Umbilical cord (tissue), 2 donors: ENCODE measurements around the gene ADRA2A. TPM values are rescaled to one million over a fixed set of nuclear protein-coding genes. Genes with fewer than 3 reads are reported as not detected.

Experiments
- DNase-seq: peaks from one replicate; pipeline ENCODE4 v3.0.0-alpha.2; 2015; ENCODE audit warnings: low spot score
- total RNA-seq: library from RNA; depleted of rRNA; stranded (reverse); fragments of >200 nt; gene quantifications from one replicate; pipeline ENCODE4 v1.2.3, GENCODE V29; 2014; ENCODE audit warnings: low replicate concordance; ENCODE audit not compliant: insufficient read depth

The ADRA2A gene
- total RNA-seq = 0.24 TPM

GRCh38 chr10:111076682-111077478 is at the start of gene ADRA2A:
ADRA2A (plus strand) TSS chr10:111077029; CDS start chr10:111077997, 968 bp downstream.
- peak; percentile 70 for DNase-seq

- DNase-seq = no peak
Observed at GRCh38 chr10:111030042-111030750, 46.6 kb upstream of the ADRA2A start.

GRCh38 chr10:111034598-111035310 is 42.1 kb upstream of the ADRA2A start:
- DNase-seq = peak; percentile 0

- DNase-seq = no peak
Observed at GRCh38 chr10:111035542-111035941, 41.3 kb upstream of the ADRA2A start.

GRCh38 chr10:111037858-111038257 is 39.0 kb upstream of the ADRA2A start:
- no peak for DNase-seq

GRCh38 chr10:111039522-111039921 is 37.3 kb upstream of the ADRA2A start:
- no peak for DNase-seq

- DNase-seq = no peak
Observed at GRCh38 chr10:111057006-111057405, 19.8 kb upstream of the ADRA2A start.

GRCh38 chr10:111063471-111063870 is 13.4 kb upstream of the ADRA2A start:
- DNase-seq = no peak

GRCh38 chr10:111072232-111072631 is 4.6 kb upstream of the ADRA2A start:
- DNase-seq = no peak

- no peak for DNase-seq
Observed at GRCh38 chr10:111075577-111076185, 1.1 kb upstream of the ADRA2A start.

GRCh38 chr10:111076191-111076681 is 593 bp upstream of the ADRA2A start:
- DNase-seq = peak; percentile 66

- DNase-seq = no peak
Observed at GRCh38 chr10:111077479-111077784, 603 bp downstream of the ADRA2A start.

- DNase-seq = no peak
Observed at GRCh38 chr10:111077785-111078504, 1.1 kb downstream of the ADRA2A start.

GRCh38 chr10:111078505-111079185 is 1.8 kb downstream of the ADRA2A start:
- DNase-seq = no peak

- no peak for DNase-seq
Observed at GRCh38 chr10:111079241-111079760, 2.5 kb downstream of the ADRA2A start.

GRCh38 chr10:111079781-111080180 is 3.0 kb downstream of the ADRA2A start:
- peak; percentile 64 for DNase-seq

- peak; percentile 29 for DNase-seq
Observed at GRCh38 chr10:111080224-111080623, 3.4 kb downstream of the ADRA2A start.

- DNase-seq = no peak
Observed at GRCh38 chr10:111081595-111081994, 4.8 kb downstream of the ADRA2A start.

GRCh38 chr10:111082102-111082975 is 5.5 kb downstream of the ADRA2A start:
- no peak for DNase-seq
